Embryonic facial prominence (tissue), 1 donor: ENCODE measurements around the gene ZNF560.
A peak's percentile ranks its signal among the peaks of the same experiment; 100 is the strongest.

Experiments used
- DNase-seq: peaks from one replicate; pipeline ENCODE4 v3.0.0-alpha.2; 2016; ENCODE audit errors: extremely low spot score

The ZNF560 gene

DNA sequence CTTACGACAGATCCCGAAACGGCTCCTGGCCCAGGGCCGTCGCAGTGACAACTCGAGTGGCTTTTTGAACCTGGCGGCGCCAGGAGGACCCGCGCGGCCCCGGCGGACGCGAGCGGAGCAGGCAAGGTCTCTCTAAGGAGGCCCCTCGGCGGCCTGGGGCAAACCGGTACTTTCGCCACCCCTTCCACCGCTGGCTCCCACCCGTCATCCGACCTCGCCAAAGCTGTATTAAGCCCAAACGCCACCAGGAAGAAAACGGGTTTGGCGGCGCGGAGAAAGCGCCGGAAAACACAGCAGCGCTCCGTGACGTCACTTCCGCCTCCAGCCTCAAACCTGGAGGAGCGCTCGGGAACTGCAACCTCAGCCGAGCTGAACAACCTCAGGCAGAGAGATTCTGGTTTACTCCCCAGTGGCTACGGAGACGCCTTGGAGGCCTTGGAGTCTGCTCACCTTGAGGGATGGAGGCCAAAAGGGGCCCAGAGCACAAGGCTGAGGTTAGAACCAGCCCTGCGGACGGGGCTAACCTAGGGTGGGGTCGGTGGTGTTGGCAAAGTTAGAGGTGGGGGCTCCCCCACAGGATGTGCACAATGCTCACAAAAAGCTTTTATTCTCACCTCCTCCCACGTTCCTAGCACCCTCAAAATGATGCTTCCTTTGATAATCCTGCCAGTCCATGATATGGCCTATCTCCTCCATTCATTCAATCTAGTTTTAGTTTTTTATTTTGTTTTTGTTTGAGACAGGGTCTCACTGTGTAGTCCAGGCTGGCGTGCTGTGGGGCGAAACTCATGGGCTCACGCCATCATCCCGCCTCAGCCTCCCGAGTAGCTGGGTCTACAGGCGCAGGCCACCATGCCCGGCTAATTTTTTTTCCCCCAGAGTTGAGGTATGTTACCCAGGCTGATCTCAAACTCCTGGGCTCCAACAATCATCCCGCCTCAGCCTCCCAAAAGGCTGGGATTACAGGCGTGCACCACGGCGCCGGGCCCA lies 62.8 kb downstream of the ZNF560 start, which contains the start of gene ZNF266:
TSS of gene ZNF266 (minus strand) at position 295 of the 990 bp plus-strand sequence. CDS start 15,484 bp downstream, outside the sequence.
- DNase-seq: peak; percentile 88

- no peak for DNase-seq
Measured at GRCh38 chr19:9431475-9431874, 66.9 kb downstream of the ZNF560 start.

DNA sequence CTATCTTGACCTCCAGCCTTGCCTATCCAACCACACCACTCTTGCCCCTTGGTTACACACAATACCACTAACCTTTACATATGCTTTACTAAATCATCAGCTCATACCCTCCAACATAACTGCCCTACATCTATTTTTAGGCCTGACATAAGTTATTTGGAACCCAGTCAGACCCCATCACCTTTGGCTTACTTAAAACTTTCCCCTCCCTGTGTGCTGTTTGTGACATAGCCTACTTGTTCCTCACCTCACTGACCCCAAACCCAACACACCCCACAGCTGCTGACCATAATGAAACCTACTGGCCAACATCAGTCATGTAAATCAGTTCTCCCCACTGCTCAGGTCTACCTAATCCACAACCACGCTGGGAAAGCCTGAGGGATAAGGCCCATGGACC lies 68.0 kb downstream of the ZNF560 start:
- no peak for DNase-seq

DNA sequence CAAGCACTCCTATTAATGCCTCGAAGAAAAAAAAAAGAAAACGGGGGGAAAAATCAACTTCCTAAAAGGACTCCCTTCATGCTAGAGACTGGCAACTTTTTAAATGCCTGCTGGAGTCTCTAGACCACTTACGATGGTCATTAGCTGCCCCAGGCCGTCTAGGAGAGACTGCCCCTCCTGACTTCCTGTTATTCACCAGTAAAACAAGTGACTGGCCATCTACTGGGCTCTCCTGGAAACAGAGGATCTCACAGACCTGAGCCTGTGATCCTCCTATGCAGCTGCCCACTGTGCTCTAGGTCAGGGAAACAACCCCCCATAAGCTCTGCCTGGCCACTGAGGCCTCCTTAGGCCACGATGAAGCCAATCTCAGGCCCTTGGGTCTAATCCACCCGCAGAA lies 70.5 kb downstream of the ZNF560 start:
- DNase-seq: no peak
